ENCODE measurements around the gene IKBKE.

The IKBKE gene

GRCh38 chr1:206427291-206427690 lies 43.0 kb upstream of the IKBKE start:
- Histone ChIP-seq H3K36me3 (replicated peaks; ENCODE audit: low read depth, low read length) (peaks cover 27% of the 10 kb centered on the region), H3K27ac (ENCODE audit: low read length) (no peak overlapping the region), H3K4me1 (ENCODE audit: low read length) (peaks cover 23% of the 10 kb centered on the region), H3K9me3 (ENCODE audit: insufficient read depth, low read length) (no peaks in the 10 kb centered on the region), H3K4me2 (ENCODE audit: low read length) (no peak overlapping the region), H4K20me1 (ENCODE audit: insufficient read depth, low read length) (peaks cover 14% of the 10 kb centered on the region; the same call in 1 of the 2 replicates), H3K27me3 (ENCODE audit: low read depth, low read length) (0 out of 2 replicates have a peak, but pooled peaks cover 4% of the 10 kb centered on the region), H2AFZ (ENCODE audit: low read depth, low read length) (no peak overlapping the region), H3K79me2 (ENCODE audit: low read length) (no peaks in the 10 kb centered on the region), H3K9ac (ENCODE audit: low read length) (no peak overlapping the region), H3K4me3 (ENCODE audit: low read length) (no peak overlapping the region)
- no peak for TF ChIP-seq CTCF (IDR thresholded peaks at IDR 0.05; ENCODE audit: low read depth, low read length)
- no peak for TF ChIP-seq EZH2phosphoT487 (IDR thresholded peaks at IDR 0.05; ENCODE audit: low read depth)

- H3K36me3 ChIP-seq (replicated peaks; ENCODE audit: low read depth, low read length) = peaks cover 36% of the 10 kb centered on the region
- H3K27ac ChIP-seq (ENCODE audit: low read length) = no peak overlapping the region
- TF ChIP-seq CTCF (IDR thresholded peaks at IDR 0.05; ENCODE audit: low read depth, low read length) (no peak), EZH2phosphoT487 (IDR thresholded peaks at IDR 0.05; ENCODE audit: low read depth) (no peak)
- 0 out of 2 replicates have a peak, but pooled peaks cover 4% of the 10 kb centered on the region for H3K27me3 ChIP-seq (ENCODE audit: low read depth, low read length)
- peaks cover 23% of the 10 kb centered on the region for H3K4me1 ChIP-seq (ENCODE audit: low read length)
- no peak overlapping the region for H3K4me3 ChIP-seq (ENCODE audit: low read length)
- H3K9ac ChIP-seq (ENCODE audit: low read length) = no peak overlapping the region
- peaks cover 14% of the 10 kb centered on the region; the same call in 1 of the 2 replicates for H4K20me1 ChIP-seq (ENCODE audit: insufficient read depth, low read length)
- 0 out of 2 replicates have a peak overlapping the region, but pooled peaks have one; percentile 66 for H3K4me2 ChIP-seq (ENCODE audit: low read length)
- H3K79me2 ChIP-seq (ENCODE audit: low read length) = no peaks in the 10 kb centered on the region
- no peak overlapping the region for H2AFZ ChIP-seq (ENCODE audit: low read depth, low read length)
- no peaks in the 10 kb centered on the region for H3K9me3 ChIP-seq (ENCODE audit: insufficient read depth, low read length)
Observed at GRCh38 chr1:206429421-206429820, 40.9 kb upstream of the IKBKE start.

GRCh38 chr1:206430031-206430983 lies 40.0 kb upstream of the IKBKE start:
- Histone ChIP-seq H4K20me1 (ENCODE audit: insufficient read depth, low read length) (peaks cover 14% of the 10 kb centered on the region; the same call in 1 of the 2 replicates), H3K36me3 (replicated peaks; ENCODE audit: low read depth, low read length) (peaks cover 45% of the 10 kb centered on the region), H3K9me3 (ENCODE audit: insufficient read depth, low read length) (no peaks in the 10 kb centered on the region), H3K4me1 (ENCODE audit: low read length) (peaks cover 23% of the 10 kb centered on the region), H3K27me3 (ENCODE audit: low read depth, low read length) (0 out of 2 replicates have a peak, but pooled peaks cover 4% of the 10 kb centered on the region), H3K79me2 (ENCODE audit: low read length) (no peaks in the 10 kb centered on the region), H3K27ac (ENCODE audit: low read length) (no peak overlapping the region), H3K4me3 (ENCODE audit: low read length) (peak overlapping the region; percentile 11; the same call in 1 of the 2 replicates), H3K4me2 (ENCODE audit: low read length) (peak overlapping the region; percentile 66), H2AFZ (ENCODE audit: low read depth, low read length) (no peak overlapping the region), H3K9ac (ENCODE audit: low read length) (no peak overlapping the region)
- TF ChIP-seq CTCF (IDR thresholded peaks at IDR 0.05; ENCODE audit: low read depth, low read length) (no peak), EZH2phosphoT487 (IDR thresholded peaks at IDR 0.05; ENCODE audit: low read depth) (no peak)

- no peak overlapping the region for H3K27ac ChIP-seq (ENCODE audit: low read length)
- TF ChIP-seq EZH2phosphoT487 (IDR thresholded peaks at IDR 0.05; ENCODE audit: low read depth) = no peak
- no peak for TF ChIP-seq CTCF (IDR thresholded peaks at IDR 0.05; ENCODE audit: low read depth, low read length)
- peaks cover 7% of the 10 kb centered on the region for H3K4me1 ChIP-seq (ENCODE audit: low read length)
- peaks cover 75% of the 10 kb centered on the region for H3K36me3 ChIP-seq (replicated peaks; ENCODE audit: low read depth, low read length)
- no peaks in the 10 kb centered on the region for H3K9me3 ChIP-seq (ENCODE audit: insufficient read depth, low read length)
- no peak overlapping the region for H3K4me2 ChIP-seq (ENCODE audit: low read length)
- H3K4me3 ChIP-seq (ENCODE audit: low read length) = no peak overlapping the region
- no peaks in the 10 kb centered on the region for H3K27me3 ChIP-seq (ENCODE audit: low read depth, low read length)
- H2AFZ ChIP-seq (ENCODE audit: low read depth, low read length) = no peak overlapping the region
- peaks cover 4% of the 10 kb centered on the region; the same call in 1 of the 2 replicates for H4K20me1 ChIP-seq (ENCODE audit: insufficient read depth, low read length)
- no peaks in the 10 kb centered on the region for H3K79me2 ChIP-seq (ENCODE audit: low read length)
- H3K9ac ChIP-seq (ENCODE audit: low read length) = no peak overlapping the region
Observed at GRCh38 chr1:206435445-206435844, 34.8 kb upstream of the IKBKE start.
